Pons (tissue), 1 donor: ENCODE measurements around the gene RGL3.
"Not testable (repeated sequence)": the region's sequence is repeated elsewhere in the genome, so short reads cannot be mapped to it uniquely, and the experiment has no call there.

Experiments
- DNase-seq: peaks from one replicate; pipeline ENCODE4 v3.0.0-alpha.2; 2016; ENCODE audit warnings: low spot score

Gene RGL3

GRCh38 chr19:11418549-11419506, at the start of gene RGL3:
RGL3 (minus strand) TSS chr19:11419314; CDS start chr19:11419278, 36 bp downstream.
- no peak for DNase-seq

DNA sequence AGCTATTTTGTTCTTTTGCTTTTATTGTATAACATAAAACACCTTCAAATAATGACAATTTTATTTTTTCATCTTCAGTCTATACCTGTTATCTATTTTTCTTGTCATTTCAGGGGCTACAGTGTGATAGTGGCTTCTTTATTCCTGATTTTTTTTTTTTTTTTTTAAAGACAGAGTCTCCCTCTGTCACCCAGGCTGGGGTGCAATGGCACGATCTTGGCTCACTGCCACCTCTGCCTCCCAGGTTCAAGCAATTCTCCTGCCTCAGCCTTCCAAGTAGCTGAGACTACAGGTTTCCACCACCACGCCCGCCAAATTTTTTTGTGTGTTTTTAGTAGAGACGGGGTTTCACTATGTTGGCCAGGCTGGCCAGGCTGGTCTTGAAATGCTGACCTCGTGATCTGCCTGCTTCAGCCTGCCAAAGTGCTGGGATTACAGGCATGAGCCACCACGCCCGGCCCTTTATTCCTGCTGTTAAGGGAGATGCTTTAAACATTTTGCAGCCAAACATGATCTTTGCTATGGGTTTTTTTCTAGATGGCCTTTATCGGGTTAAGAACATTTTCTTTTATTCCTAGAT, 49.2 kb upstream of the RGL3 start:
- DNase-seq: not testable (repeated sequence)

- no peak for DNase-seq
Measured at GRCh38 chr19:11465600-11465999, 46.5 kb upstream of the RGL3 start.

DNA sequence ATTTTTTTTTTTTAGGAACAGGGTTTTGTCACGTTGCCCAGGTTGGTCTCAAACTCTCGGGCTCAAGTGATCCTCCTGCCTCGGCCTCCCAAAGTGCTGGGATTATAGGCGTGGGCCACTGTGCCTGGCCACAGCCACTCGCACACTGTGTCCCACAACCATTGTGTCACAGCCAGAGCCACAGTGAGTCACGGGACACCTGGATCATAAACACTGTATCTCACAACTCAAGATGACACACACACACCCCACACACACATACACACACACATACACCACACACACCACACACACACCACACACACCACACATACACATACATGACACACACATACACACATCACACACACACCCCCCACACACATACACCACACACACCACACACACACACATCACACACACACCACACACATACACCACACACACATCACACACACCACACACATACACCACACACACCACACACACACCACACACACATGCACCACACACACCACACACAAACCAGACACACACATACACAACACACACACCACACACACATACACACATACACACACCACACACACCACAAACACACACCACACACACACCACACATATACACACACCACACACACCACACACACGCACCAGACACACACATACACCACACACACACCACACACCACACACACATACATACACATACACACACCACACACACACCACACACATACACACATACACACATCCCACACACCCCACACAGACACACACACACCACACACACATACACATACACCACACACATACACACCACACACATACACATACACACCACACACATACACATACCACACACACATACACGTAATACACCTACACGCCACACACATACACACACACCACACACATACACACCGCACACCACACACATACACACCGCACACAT, 45.5 kb upstream of the RGL3 start:
- no peak for DNase-seq

GRCh38 chr19:11463391-11463790, 44.3 kb upstream of the RGL3 start:
- DNase-seq: no peak

DNA sequence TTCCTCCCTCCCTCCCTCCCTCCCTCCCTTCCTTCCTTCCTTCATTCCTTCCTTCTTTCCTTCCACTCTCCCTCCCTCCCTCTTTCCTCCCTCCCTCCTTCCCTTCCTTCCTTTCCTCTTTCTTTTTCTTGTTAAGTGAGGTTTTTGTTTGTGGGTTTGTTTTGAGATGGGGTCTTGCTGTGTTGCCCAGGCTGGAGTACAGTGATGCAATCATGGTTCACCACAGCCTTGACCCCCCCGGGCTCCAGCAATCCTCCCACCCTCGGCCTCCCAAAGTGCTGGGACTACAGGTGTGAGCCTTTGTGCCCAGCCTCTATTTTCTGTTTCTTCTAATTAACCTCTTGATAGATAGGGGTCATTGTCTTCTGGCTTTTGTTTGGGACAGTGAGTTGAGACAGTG, 42.3 kb upstream of the RGL3 start:
- DNase-seq: no peak

DNA sequence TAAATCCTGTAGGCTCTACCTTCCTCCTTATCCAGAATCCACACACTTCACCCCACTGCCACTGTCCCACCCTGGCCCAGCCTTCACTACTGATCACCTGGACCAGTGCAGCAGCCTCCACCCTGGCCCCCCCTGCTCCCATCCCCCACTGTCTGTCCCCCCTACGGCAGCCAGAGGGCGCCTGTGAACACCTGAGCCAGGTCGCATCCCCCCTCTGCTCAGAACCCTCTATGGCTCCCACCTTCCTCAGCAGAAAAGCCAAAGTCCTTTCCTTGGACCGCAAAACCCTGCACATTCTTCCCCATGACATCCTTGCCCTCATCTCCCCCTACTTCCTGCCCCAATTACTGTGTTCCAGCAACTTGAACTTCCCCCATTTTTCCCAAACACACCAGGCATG, 41.1 kb upstream of the RGL3 start:
- no peak for DNase-seq

- DNase-seq: not testable (repeated sequence)
Measured at GRCh38 chr19:11458912-11459311, 39.8 kb upstream of the RGL3 start.

DNA sequence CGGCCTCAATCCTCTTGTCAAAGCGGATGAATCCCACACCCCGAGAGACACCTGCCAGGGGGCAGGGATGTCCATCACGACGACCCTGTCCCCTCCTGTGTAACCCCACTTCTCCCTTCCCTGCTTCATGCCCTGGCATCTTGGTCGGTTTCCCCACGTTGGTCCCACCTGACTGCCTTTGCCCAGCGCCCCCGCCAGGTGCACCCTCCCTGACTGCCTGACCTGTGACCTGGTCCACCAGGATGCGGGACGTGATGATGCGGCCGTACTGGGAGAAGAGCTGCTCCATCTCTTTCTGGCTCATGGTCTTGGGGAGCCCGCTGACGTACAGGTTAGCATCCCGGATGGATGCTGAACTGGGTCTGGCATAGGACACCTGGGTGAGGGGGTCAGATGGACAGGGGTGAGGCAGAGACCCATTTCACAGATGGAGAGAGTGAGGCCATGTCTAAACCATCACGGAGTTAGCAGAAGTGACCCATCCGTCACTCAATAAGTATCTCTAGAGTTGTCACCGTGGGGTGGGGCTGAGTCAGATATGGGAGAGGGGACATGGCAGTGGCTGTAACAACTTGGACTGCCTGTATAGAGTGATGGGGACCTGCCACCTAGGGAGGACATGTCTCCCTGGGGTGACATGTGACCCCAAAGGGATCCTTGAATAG, 39.3 kb upstream of the RGL3 start:
- DNase-seq: no peak

GRCh38 chr19:11457831-11458230, 38.7 kb upstream of the RGL3 start:
- no peak for DNase-seq

- DNase-seq: peak; percentile 90
Measured at GRCh38 chr19:11457115-11457514, 38.0 kb upstream of the RGL3 start.

DNA sequence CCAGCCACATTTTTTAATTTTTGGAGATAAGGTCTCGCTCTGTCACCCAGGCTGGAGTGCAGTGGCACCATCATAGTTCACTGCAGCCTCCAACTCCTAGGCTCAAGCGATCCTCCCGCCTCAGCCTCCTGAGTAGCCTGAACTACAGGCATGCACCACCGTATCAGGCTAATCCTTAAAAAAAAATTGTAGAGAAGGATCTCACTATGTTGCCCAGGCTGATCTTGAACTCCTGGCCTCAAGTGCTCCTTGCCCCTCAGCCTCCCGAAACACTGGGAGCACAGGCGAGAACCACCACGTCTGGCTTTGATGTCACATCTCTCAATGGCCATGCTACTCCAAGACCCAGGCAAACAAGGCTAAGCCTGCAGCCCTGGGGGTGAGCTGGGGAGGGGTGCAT, 37.5 kb upstream of the RGL3 start:
- no peak for DNase-seq

- not testable (repeated sequence) for DNase-seq
Measured at GRCh38 chr19:11455233-11455554, 36.1 kb upstream of the RGL3 start.

GRCh38 chr19:11453468-11454341, 34.6 kb upstream of the RGL3 start:
- no peak for DNase-seq

GRCh38 chr19:11452620-11453310, 33.7 kb upstream of the RGL3 start:
- no peak for DNase-seq

DNA sequence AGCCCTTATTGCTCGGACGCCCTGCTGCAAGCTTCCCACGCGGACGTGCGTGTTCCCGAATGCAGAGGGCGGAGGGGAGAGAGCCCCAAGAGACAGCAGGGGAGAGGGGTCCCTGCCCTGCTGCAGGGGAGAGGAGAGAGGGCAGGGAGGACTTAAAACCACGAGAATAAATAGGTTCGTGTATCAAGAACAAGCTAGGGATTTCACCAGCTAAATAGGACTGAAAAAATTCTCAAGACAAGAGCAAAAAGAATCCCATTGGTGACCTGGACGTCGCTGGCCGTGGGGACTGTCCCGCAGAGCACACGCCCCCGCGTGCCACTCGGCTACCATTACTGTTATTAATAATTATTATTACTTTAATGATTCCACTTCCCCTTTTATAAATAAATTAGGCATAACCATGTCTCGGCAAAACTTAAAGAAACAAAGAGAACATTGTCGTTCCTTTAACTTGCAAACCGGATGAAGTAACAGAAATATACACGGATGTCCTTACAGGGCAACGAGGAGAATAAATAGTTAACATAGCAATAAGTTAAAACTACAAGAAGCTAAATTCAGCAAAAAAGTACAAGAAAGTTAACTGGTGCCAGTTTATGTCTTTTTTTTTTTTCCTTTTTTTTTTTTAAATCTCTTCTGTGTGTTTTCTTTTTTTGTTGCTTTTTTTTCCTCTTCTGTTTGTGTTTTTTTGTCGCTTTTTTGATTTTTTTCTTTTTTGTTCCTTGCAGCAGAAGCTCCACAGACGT, 32.9 kb upstream of the RGL3 start:
- no peak for DNase-seq

DNA sequence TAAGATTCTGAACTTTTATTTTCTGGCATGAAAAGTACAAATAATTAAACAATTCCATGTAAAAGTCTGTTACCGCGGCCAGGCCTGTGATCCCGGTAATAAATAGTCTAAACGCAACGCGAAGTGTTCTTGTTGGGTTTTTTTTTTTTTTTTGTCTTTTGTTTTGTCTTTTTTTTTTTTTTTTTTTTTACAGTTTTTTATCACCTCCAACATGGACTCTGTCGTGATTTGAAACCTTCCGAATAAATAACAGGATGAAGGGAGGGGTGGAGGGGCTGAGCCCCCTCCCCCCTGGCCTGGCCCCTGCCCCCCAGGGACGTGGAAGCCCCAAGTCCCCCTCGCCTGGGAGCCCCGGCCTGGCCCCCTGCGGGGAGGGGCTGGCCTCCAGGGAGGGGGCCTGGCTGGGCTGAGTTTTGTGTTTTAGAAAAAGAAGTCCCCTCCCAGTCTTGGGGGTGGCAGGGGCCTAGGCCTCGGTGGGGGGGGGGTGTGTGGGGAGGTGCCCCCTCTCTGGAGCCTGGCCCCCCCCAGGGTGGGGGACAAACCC, 32.3 kb upstream of the RGL3 start:
- DNase-seq: no peak

- no peak for DNase-seq
Measured at GRCh38 chr19:11450570-11451326, 31.6 kb upstream of the RGL3 start.
